Neural cell (in vitro differentiated cells): ENCODE data around the gene GRHL1. TPM values are rescaled to one million over a fixed set of nuclear protein-coding genes. Genes with fewer than 3 reads are reported as not detected.

Experiments used
- H2AFZ ChIP-seq: fragments of 200-600, 300-800 bp; sonication (generic), shearing (Covaris generic); 2 replicates; pipeline ENCODE4 v1.6.0; 2014; ENCODE audit warnings: low read depth, mild to moderate bottlenecking, antibody characterized with exemption, low read length, moderate library complexity
- H3F3A ChIP-seq: fragments of 200-600 bp; shearing (Covaris generic); 2 replicates; pipeline ENCODE4 v1.6.1; 2016; ENCODE audit warnings: mild to moderate bottlenecking, moderate library complexity, mixed read lengths, antibody characterized with exemption, low read length; ENCODE audit not compliant: insufficient read depth, poor library complexity, severe bottlenecking
- H3K27ac ChIP-seq: fragments of 200-600, 300-800 bp; sonication (generic), shearing (Covaris generic); 2 replicates; pipeline ENCODE4 v1.5.1; 2014; ENCODE audit warnings: mild to moderate bottlenecking, low read length, moderate library complexity
- H3K27me3 ChIP-seq: fragments of 300-800, 200-600 bp; sonication (generic), shearing (Covaris generic); 2 replicates; pipeline ENCODE4 v1.6.0; 2014; ENCODE audit warnings: mild to moderate bottlenecking, low read depth, low read length, moderate library complexity; ENCODE audit not compliant: insufficient read depth
- H3K36me3 ChIP-seq: fragments of 300-800, 200-600 bp; sonication (generic), shearing (Covaris generic); 2 replicates; pipeline ENCODE4 v1.5.1; 2014; ENCODE audit warnings: mild to moderate bottlenecking, antibody characterized with exemption, low read length, moderate library complexity; ENCODE audit not compliant: insufficient read depth
- H3K4me2 ChIP-seq: fragments of 300-800, 200-600 bp; sonication (generic), shearing (Covaris generic); 2 replicates; pipeline ENCODE4 v1.6.0; 2014; ENCODE audit warnings: mild to moderate bottlenecking, low read length
- H3K4me3 ChIP-seq: fragments of 300-800, 200-600 bp; sonication (generic), shearing (Covaris generic); 2 replicates; pipeline ENCODE4 v1.5.1; 2014; ENCODE audit warnings: mild to moderate bottlenecking, low read length, moderate library complexity
- H3K79me2 ChIP-seq: fragments of 200-600 bp; shearing (Covaris generic); replicated peaks from 2 replicates; pipeline ENCODE4 v1.6.0; 2014; ENCODE audit warnings: mild to moderate bottlenecking, low read length, moderate library complexity; ENCODE audit not compliant: insufficient read depth
- H3K9ac ChIP-seq: fragments of 300-800, 200-600 bp; sonication (generic), shearing (Covaris generic); 2 replicates; pipeline ENCODE4 v1.6.1; 2016; ENCODE audit warnings: mild to moderate bottlenecking, low read length, mixed read lengths
- H3K9me2 ChIP-seq: fragments of 200-600 bp; shearing (Covaris generic); 2 replicates; pipeline ENCODE4 v1.6.1; 2016; ENCODE audit warnings: mild to moderate bottlenecking, low read length, mixed read lengths; ENCODE audit not compliant: insufficient read depth
- H3K9me3 ChIP-seq: fragments of 200-600, 300-800 bp; sonication (generic), shearing (Covaris generic); 2 replicates; pipeline ENCODE4 v1.6.1; 2016; ENCODE audit warnings: mild to moderate bottlenecking, mixed run types, low read length, moderate library complexity, mixed read lengths
- H4K20me1 ChIP-seq: fragments of 200-600 bp; shearing (Covaris generic); 2 replicates; pipeline ENCODE4 v1.6.1; 2016; ENCODE audit warnings: mild to moderate bottlenecking, mixed run types; ENCODE audit not compliant: insufficient read depth
- CTCF ChIP-seq: fragments of 450-650 bp; IDR thresholded peaks from 2 replicates; pipeline ENCODE4 v1.5.1; 2014; ENCODE audit warnings: antibody characterized with exemption, mild to moderate bottlenecking, moderate library complexity; ENCODE audit not compliant: poor library complexity, severe bottlenecking
- EP300 ChIP-seq: fragments of 450-650 bp; conservative IDR thresholded peaks from 2 replicates; pipeline ENCODE4 v1.6.1; 2014; ENCODE audit warnings: antibody characterized with exemption, mild to moderate bottlenecking, moderate library complexity; ENCODE audit not compliant: poor library complexity, severe bottlenecking
- EZH2 ChIP-seq: fragments of 200-600, 300-800 bp; shearing (Covaris generic), sonication (generic); IDR thresholded peaks from 2 replicates; pipeline ENCODE4 v1.6.1; 2014; ENCODE audit warnings: antibody characterized with exemption, low read length, borderline replicate concordance, mild to moderate bottlenecking; ENCODE audit not compliant: insufficient read depth, poor library complexity, severe bottlenecking
- MXI1 ChIP-seq: fragments of 450-650 bp; conservative IDR thresholded peaks from 2 replicates; pipeline ENCODE4 v1.6.1; 2014; ENCODE audit warnings: antibody characterized with exemption, mild to moderate bottlenecking; ENCODE audit not compliant: poor library complexity, severe bottlenecking
- RAD21 ChIP-seq: fragments of 450-650 bp; conservative IDR thresholded peaks from 2 replicates; pipeline ENCODE4 v1.6.1; 2014; ENCODE audit warnings: antibody characterized with exemption, mild to moderate bottlenecking, moderate library complexity
- REST ChIP-seq: IDR thresholded peaks from 2 replicates; pipeline ENCODE4 v1.6.1; 2012; ENCODE audit warnings: borderline replicate concordance
- SMC3 ChIP-seq: fragments of 450-650 bp; conservative IDR thresholded peaks from 2 replicates; pipeline ENCODE4 v1.6.1; 2014; ENCODE audit warnings: antibody characterized with exemption, mild to moderate bottlenecking, moderate library complexity; ENCODE audit not compliant: poor library complexity
- TAF1 ChIP-seq: IDR thresholded peaks from 2 replicates; pipeline ENCODE4 v1.6.1; 2012; ENCODE audit warnings: low read depth
- polyA plus RNA-seq: library from polyadenylated mRNA; depleted of rRNA; stranded (reverse); fragments of >200 nt; gene quantifications from 2 replicates; pipeline ENCODE4 v1.2.3, GENCODE V29; 2014

The GRHL1 gene
- polyA plus RNA-seq, 1 donor from 2014 or later, result 26.3 TPM

- H2AFZ ChIP-seq, result no peak overlapping the region
- no peaks in the 10 kb centered on the region for H4K20me1 ChIP-seq
- H3K27ac ChIP-seq, result no peak overlapping the region
- no peaks in the 10 kb centered on the region for H3K9me2 ChIP-seq
- no peaks in the 10 kb centered on the region for H3K79me2 ChIP-seq
- TF ChIP-seq SMC3 (no peak), MXI1 (no peak), REST (no peak)
- no peaks in the 10 kb centered on the region for H3K27me3 ChIP-seq
- H3F3A ChIP-seq, result no peaks in the 10 kb centered on the region
- no peak overlapping the region for H3K4me3 ChIP-seq
- H3K4me2 ChIP-seq, result no peak overlapping the region
- H3K9ac ChIP-seq, result no peak overlapping the region
- H3K36me3 ChIP-seq, result peaks cover 1% of the 10 kb centered on the region
- no peaks in the 10 kb centered on the region for H3K9me3 ChIP-seq
These were observed 52.9 kb downstream of the GRHL1 start for GRCh38 chr2:10004401-10004800.

GRCh38 chr2:10004836-10005235 is 53.3 kb downstream of the GRHL1 start:
- Histone ChIP-seq H3K9ac (no peak overlapping the region), H3K4me2 (no peak overlapping the region), H2AFZ (no peak overlapping the region), H4K20me1 (no peaks in the 10 kb centered on the region), H3K4me3 (no peak overlapping the region), H3K36me3 (no peaks in the 10 kb centered on the region), H3K27me3 (no peaks in the 10 kb centered on the region), H3K79me2 (no peaks in the 10 kb centered on the region), H3K9me2 (no peaks in the 10 kb centered on the region), H3K9me3 (no peaks in the 10 kb centered on the region), H3K27ac (no peak overlapping the region), H3F3A (no peaks in the 10 kb centered on the region)
- no peak for TF ChIP-seq MXI1

- Histone ChIP-seq H3K36me3 (no peaks in the 10 kb centered on the region), H3K27ac (no peak overlapping the region), H4K20me1 (no peaks in the 10 kb centered on the region), H3K9ac (no peak overlapping the region), H3K4me2 (no peak overlapping the region), H3K9me3 (no peaks in the 10 kb centered on the region), H3K4me3 (no peak overlapping the region), H3K9me2 (no peaks in the 10 kb centered on the region), H3K27me3 (no peaks in the 10 kb centered on the region), H3K79me2 (no peaks in the 10 kb centered on the region), H2AFZ (no peak overlapping the region), H3F3A (no peaks in the 10 kb centered on the region)
- TF ChIP-seq RAD21, result no peak
- TF ChIP-seq EP300, result no peak
- no peak for TF ChIP-seq EZH2
- no peak for TF ChIP-seq SMC3
- TF ChIP-seq TAF1, result no peak
- TF ChIP-seq CTCF, result no peak
- no peak for TF ChIP-seq MXI1
These were observed 54.2 kb downstream of the GRHL1 start for GRCh38 chr2:10005461-10006235.
